Measurements from ENCODE around the gene TUBGCP5. TPM values are rescaled to one million over a fixed set of nuclear protein-coding genes. Genes with fewer than 3 reads are reported as not detected.

Gene TUBGCP5
- total RNA-seq, 1 experiment from 2014 or later: 23.3 TPM

DNA sequence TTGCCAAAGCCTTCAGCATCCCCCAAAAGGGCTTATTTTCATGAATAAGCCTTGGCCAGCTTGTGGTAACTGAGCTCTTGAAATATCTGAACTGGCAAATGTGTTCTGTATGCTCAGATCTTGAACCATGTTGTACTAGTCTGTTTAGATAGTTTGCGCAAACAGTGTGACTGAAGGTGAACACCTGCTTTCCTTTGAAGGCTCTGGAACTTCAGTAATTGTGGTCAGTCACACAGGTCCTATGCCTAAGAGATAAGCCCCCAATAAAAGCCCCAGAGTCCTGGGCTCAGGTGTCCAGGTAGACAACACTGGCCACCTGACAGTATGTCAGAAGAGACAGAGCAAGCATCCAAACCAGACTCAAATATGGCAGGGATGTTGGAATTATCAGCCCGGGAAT lies 5.4 kb downstream of the TUBGCP5 start:
- in situ Hi-C loops (cut with HindIII; ENCODE audit: low pct_unique_long_range_greater_than_20kb, low sequenced_read_pairs): no loop called here
- ChIA-PET CTCF (no interaction called here), POLR2A (no interaction called here)
- Histone ChIP-seq H3K9me3 (ENCODE audit: control insufficient read depth, insufficient read depth, low read depth, low read length) (no peaks in the 10 kb centered on the region), H3K4me1 (ENCODE audit: control insufficient read depth, insufficient read depth, low read length) (peaks cover 7% of the 10 kb centered on the region; the same call in 1 of the 2 replicates), H3K4me3 (ENCODE audit: low read depth in 2 of 2, low read length in 2 of 2) (no peak overlapping the region), H3K27me3 (ENCODE audit: control insufficient read depth, insufficient read depth, low read length) (no peaks in the 10 kb centered on the region), H3K27ac (ENCODE audit: low read length) (no peak overlapping the region), H3K36me3 (ENCODE audit: control insufficient read depth, insufficient read depth, low read length) (peaks cover 12% of the 10 kb centered on the region)
- no TSS peak for BruUV-seq (replicated peaks)
- TF ChIP-seq CTCF (IDR thresholded peaks at IDR 0.05) (no peak), POLR2AphosphoS5 (IDR thresholded peaks at IDR 0.05; ENCODE audit: low read depth, low read length) (no peak), TCF7L2 (IDR thresholded peaks at IDR 0.05; ENCODE audit: low read depth, low read length) (no peak), SIN3A (IDR thresholded peaks at IDR 0.05; ENCODE audit: borderline replicate concordance, insufficient read depth, low read depth, low read length) (no peak)
- TF ChIP-seq, protein P1, sequence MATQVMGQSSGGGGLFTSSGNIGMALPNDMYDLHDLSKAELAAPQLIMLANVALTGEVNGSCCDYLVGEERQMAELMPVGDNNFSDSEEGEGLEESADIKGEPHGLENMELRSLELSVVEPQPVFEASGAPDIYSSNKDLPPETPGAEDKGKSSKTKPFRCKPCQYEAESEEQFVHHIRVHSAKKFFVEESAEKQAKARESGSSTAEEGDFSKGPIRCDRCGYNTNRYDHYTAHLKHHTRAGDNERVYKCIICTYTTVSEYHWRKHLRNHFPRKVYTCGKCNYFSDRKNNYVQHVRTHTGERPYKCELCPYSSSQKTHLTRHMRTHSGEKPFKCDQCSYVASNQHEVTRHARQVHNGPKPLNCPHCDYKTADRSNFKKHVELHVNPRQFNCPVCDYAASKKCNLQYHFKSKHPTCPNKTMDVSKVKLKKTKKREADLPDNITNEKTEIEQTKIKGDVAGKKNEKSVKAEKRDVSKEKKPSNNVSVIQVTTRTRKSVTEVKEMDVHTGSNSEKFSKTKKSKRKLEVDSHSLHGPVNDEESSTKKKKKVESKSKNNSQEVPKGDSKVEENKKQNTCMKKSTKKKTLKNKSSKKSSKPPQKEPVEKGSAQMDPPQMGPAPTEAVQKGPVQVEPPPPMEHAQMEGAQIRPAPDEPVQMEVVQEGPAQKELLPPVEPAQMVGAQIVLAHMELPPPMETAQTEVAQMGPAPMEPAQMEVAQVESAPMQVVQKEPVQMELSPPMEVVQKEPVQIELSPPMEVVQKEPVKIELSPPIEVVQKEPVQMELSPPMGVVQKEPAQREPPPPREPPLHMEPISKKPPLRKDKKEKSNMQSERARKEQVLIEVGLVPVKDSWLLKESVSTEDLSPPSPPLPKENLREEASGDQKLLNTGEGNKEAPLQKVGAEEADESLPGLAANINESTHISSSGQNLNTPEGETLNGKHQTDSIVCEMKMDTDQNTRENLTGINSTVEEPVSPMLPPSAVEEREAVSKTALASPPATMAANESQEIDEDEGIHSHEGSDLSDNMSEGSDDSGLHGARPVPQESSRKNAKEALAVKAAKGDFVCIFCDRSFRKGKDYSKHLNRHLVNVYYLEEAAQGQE (IDR thresholded peaks at IDR 0.05; ENCODE audit: insufficient read depth in 1 of 2, low read depth in 2 of 2, low read length in 1 of 2): no peak
- no peak for ATAC-seq
- no peak for DNase-seq (ENCODE audit: low read depth, low spot score)
- intact Hi-C loops (cut with micrococcal nuclease; ENCODE audit: unreplicated experiment): loop anchor here (10.0 kb wide), 1 partner anchor 49 kb away; the partner anchor contains the start of gene CYFIP1

DNA sequence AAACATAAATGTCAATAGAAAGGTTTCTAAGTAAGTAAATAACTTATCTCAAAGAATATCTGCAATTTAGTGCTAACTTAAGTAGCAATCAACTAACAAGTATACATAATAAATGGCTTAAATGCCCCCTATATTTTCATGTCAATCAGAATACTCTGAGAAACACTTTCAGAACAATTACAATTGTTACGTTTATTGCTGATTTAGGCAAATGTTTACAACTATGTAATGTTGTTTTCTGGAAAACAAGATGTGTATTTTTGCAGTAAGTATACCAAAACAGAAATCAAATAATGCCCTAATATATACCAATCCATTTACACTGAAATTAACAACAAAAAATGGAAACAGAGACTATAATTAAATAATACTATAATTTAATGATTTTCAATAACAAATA lies 13.2 kb downstream of the TUBGCP5 start:
- DNase-seq (ENCODE audit: low read depth, low spot score): no peak
- in situ Hi-C loops (cut with HindIII; ENCODE audit: low pct_unique_long_range_greater_than_20kb, low sequenced_read_pairs) (no loop called here), intact Hi-C loops (cut with micrococcal nuclease; ENCODE audit: unreplicated experiment) (no loop called here)
- BruUV-seq (replicated peaks): no TSS peak
- no peak for ATAC-seq
- no peak for TF ChIP-seq POLR2AphosphoS5 (IDR thresholded peaks at IDR 0.05; ENCODE audit: low read depth, low read length)
- TF ChIP-seq, protein P1 (IDR thresholded peaks at IDR 0.05; ENCODE audit: insufficient read depth in 1 of 2, low read depth in 2 of 2, low read length in 1 of 2): no peak
- no peak for TF ChIP-seq SIN3A (IDR thresholded peaks at IDR 0.05; ENCODE audit: borderline replicate concordance, insufficient read depth, low read depth, low read length)
- no peak for TF ChIP-seq TCF7L2 (IDR thresholded peaks at IDR 0.05; ENCODE audit: low read depth, low read length)
- no peak for TF ChIP-seq CTCF (IDR thresholded peaks at IDR 0.05)
- H3K27me3 ChIP-seq (ENCODE audit: control insufficient read depth, insufficient read depth, low read length): no peaks in the 10 kb centered on the region
- peaks cover 31% of the 10 kb centered on the region for H3K36me3 ChIP-seq (ENCODE audit: control insufficient read depth, insufficient read depth, low read length)
- no peak overlapping the region for H3K4me3 ChIP-seq (ENCODE audit: low read depth in 2 of 2, low read length in 2 of 2)
- no peak overlapping the region for H3K27ac ChIP-seq (ENCODE audit: low read length)
- H3K4me1 ChIP-seq (ENCODE audit: control insufficient read depth, insufficient read depth, low read length): no peaks in the 10 kb centered on the region
- no peaks in the 10 kb centered on the region for H3K9me3 ChIP-seq (ENCODE audit: control insufficient read depth, insufficient read depth, low read depth, low read length)
- POLR2A ChIA-PET: no interaction called here
- CTCF ChIA-PET: no interaction called here

Data from Panc1 (cell line).